ENCODE results near the gene PATZ1.

DNA sequence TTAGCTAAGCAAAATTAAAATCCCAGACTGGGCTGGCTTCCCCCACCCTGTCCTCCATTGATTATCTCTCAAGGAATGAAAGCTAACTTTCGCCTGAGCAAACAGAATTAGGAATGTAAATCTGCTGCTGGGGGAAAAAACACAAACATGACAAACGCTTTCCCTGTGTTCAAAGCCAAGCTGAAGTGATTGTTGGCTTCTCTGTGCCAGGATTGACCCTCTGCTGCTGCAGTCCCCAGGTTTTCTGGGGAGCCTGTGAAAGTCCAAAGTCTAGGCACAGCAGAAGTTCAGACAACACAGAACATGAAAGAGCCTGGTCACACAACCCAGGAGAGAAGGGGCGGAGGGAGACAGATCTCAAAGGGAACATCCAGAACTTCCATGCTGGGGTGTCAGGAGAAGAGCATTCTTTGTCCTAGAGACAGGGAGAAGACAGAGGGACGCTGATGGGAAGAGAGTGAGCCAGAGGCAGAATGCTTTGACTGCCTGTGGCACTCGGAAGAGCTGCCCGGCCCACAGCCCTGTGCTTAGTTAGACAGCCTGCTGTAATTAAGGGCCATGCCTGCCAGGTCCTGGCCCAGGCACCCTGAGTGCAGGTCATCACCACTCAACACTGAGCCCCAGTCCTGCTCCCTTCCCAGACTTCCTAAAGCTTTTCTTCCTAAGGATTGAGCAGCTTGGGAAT is 6.9 kb downstream of the PATZ1 start:
- TF ChIP-seq ASH2L (IDR thresholded peaks at IDR 0.05; ENCODE audit: low read length) (no peak), SAP30 (IDR thresholded peaks at IDR 0.05; ENCODE audit: insufficient read depth, insufficient replicate concordance, low read length) (no peak), SP2 (IDR thresholded peaks at IDR 0.05; ENCODE audit: low read length) (no peak), KDM1A (IDR thresholded peaks at IDR 0.05; ENCODE audit: borderline replicate concordance, low read length) (no peak), POLR2A (IDR thresholded peaks at IDR 0.05; ENCODE audit: control extremely low read depth in 1 of 2, low read depth in 2 of 2, low read length in 2 of 2) (no peak; a peak in 1 of 3 replicates), PHF8 (conservative IDR thresholded peaks at IDR 0.05; ENCODE audit: low read depth, low read length) (no peak), CHD2 (IDR thresholded peaks at IDR 0.05; ENCODE audit: low read length) (no peak)
